Fibroblast of skin of right quadriceps (primary cell): ENCODE results near the gene LGALS9.
A peak's percentile ranks its signal among the peaks of the same experiment; 100 is the strongest.

Source experiments
- DNase-seq: peaks from one replicate; pipeline ENCODE4 v3.0.0-alpha.2; 2013

LGALS9 gene

GRCh38 chr17:27630607-27631410, at the start of gene LGALS9:
TSS of gene LGALS9 (plus strand) at chr17:27631188. CDS start at chr17:27631266, 78 bp downstream.
- no peak for DNase-seq

- DNase-seq: no peak
Observed at GRCh38 chr17:27582696-27583095, 48.3 kb upstream of the LGALS9 start.

GRCh38 chr17:27585153-27585681, 45.8 kb upstream of the LGALS9 start:
- no peak for DNase-seq

- no peak for DNase-seq
Observed at GRCh38 chr17:27585792-27586191, 45.2 kb upstream of the LGALS9 start.

GRCh38 chr17:27586203-27586721, 44.7 kb upstream of the LGALS9 start:
- DNase-seq: peak; percentile 87

GRCh38 chr17:27588354-27588753, 42.6 kb upstream of the LGALS9 start:
- DNase-seq: no peak

- DNase-seq: no peak
Observed at GRCh38 chr17:27590864-27591263, 40.1 kb upstream of the LGALS9 start.

- no peak for DNase-seq
Observed at GRCh38 chr17:27591986-27592385, 39.0 kb upstream of the LGALS9 start.

GRCh38 chr17:27593232-27593856, 37.6 kb upstream of the LGALS9 start:
- no peak for DNase-seq

GRCh38 chr17:27593857-27594255, 37.1 kb upstream of the LGALS9 start:
- DNase-seq: no peak

- no peak for DNase-seq
Observed at GRCh38 chr17:27595208-27595607, 35.8 kb upstream of the LGALS9 start.

- no peak for DNase-seq
Observed at GRCh38 chr17:27596096-27596495, 34.9 kb upstream of the LGALS9 start.

- DNase-seq: no peak
Observed at GRCh38 chr17:27596566-27597187, 34.3 kb upstream of the LGALS9 start.

- DNase-seq: no peak
Observed at GRCh38 chr17:27597188-27597580, 33.8 kb upstream of the LGALS9 start.

GRCh38 chr17:27597783-27598320, 33.1 kb upstream of the LGALS9 start:
- DNase-seq: no peak

- DNase-seq: no peak
Observed at GRCh38 chr17:27598337-27599050, 32.5 kb upstream of the LGALS9 start.

- peak; percentile 13 for DNase-seq
Observed at GRCh38 chr17:27600471-27600870, 30.5 kb upstream of the LGALS9 start.

- peak; percentile 73 for DNase-seq
Observed at GRCh38 chr17:27601069-27601974, 29.7 kb upstream of the LGALS9 start.

- DNase-seq: no peak
Observed at GRCh38 chr17:27601975-27602302, 29.0 kb upstream of the LGALS9 start.

GRCh38 chr17:27602721-27603420, 28.1 kb upstream of the LGALS9 start:
- DNase-seq: peak; percentile 40

- DNase-seq: no peak
Observed at GRCh38 chr17:27603421-27603770, 27.6 kb upstream of the LGALS9 start.
